Endothelial cell of hepatic sinusoid (primary cell): ENCODE data around the gene DCTPP1.

Source experiments
- in situ Hi-C: cut with HindIII; loops from 2 replicates; pipeline ENCODE4 v1.10.0; 2017; ENCODE audit warnings: low sequenced_read_pairs

Gene DCTPP1

GRCh38 chr16:30383521-30383920, 46.3 kb downstream of the DCTPP1 start:
- in situ Hi-C loops = no loop called here

- in situ Hi-C loops = no loop called here
Observed at GRCh38 chr16:30382111-30382881, 47.5 kb downstream of the DCTPP1 start, which contains the start of gene SEPTIN1. SEPTIN1 (minus strand) TSS chr16:30382561; CDS start chr16:30382542, 19 bp downstream.

- in situ Hi-C loops = no loop called here
Observed at GRCh38 chr16:30381291-30382041, 48.4 kb downstream of the DCTPP1 start.

GRCh38 chr16:30380803-30381208, 49.0 kb downstream of the DCTPP1 start:
- in situ Hi-C loops = no loop called here

- in situ Hi-C loops = no loop called here
Observed at GRCh38 chr16:30380072-30380802, 49.6 kb downstream of the DCTPP1 start.

GRCh38 chr16:30379158-30379783, 50.6 kb downstream of the DCTPP1 start:
- in situ Hi-C loops = no loop called here

GRCh38 chr16:30378236-30379157, 51.3 kb downstream of the DCTPP1 start:
- in situ Hi-C loops = no loop called here

- in situ Hi-C loops = no loop called here
Observed at GRCh38 chr16:30377812-30378235, 52.0 kb downstream of the DCTPP1 start.

- in situ Hi-C loops = no loop called here
Observed at GRCh38 chr16:30377050-30377811, 52.6 kb downstream of the DCTPP1 start.

GRCh38 chr16:30376461-30376902, 53.3 kb downstream of the DCTPP1 start:
- in situ Hi-C loops = no loop called here

GRCh38 chr16:30375864-30376263, 54.0 kb downstream of the DCTPP1 start:
- in situ Hi-C loops = no loop called here

GRCh38 chr16:30374538-30374937, 55.3 kb downstream of the DCTPP1 start, which contains the start of gene MYL11:
MYL11 (plus strand) TSS chr16:30374802; CDS start chr16:30374858, 56 bp downstream.
- in situ Hi-C loops = no loop called here
